ENCODE measurements around the gene NUP93.

Gene NUP93

DNA sequence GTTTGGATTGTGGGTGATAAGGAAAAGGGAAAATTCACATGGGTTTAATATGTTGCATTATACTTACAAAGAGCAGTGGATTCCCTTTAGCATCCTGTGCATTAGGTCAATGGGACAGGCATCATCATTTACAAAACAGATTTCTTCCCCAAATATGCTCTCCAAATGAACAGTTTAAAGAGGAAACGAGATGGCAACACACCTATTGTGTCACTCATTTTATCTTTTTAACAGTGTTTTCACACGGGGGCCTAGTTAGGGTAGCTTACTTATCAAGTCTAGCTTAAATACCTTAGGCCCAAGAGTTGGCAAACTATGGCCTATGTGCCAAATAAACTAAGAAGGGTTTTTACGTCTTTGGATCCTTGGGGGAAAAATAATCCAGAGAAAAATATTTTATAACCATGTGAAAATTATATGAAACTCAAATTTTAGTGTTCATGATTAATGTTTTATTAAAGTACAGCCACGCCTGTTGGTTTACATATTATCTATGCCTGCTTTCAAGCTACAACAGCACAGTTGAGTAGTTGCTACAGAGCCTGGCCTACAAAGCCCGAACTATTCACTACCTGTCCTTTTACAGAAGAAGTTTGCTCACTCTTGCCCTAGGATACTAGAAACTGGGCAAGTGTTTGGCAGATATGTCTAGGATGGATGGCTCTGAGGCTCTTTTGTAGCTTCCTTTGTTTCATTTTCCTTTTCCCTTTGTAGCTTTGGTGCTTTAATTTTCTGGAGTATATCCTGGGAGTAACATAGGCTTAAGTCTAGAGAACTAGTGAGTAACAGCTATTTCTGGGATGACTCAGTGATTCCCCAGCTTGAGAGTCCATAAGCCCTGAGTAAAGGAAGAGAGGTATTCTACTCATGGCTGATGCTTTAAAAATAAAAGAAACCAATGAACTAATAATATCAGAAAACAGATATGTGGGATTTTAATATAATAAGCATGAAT lies 12.4 kb downstream of the NUP93 start:
- DNase-seq: no peak

DNA sequence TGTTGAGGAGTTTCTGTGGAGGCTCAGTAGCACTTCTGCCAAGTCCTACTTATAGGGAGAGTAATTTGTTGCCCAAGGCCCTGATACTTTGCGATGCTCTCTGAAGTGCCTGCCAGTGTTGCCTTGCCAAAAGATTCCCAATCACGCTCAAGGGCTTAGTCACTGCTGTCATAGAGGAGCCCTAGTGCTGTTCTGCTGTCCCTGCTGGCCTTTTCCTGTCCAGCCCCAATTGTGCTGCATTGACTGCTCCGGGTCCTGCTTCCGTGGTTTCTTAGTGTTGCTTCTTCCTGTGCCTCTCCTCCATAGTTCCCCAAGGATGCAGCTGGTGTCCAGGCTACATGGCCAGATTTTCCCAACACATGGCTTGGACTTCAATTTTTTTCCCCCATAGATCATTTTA lies 13.9 kb downstream of the NUP93 start:
- DNase-seq: no peak

DNA sequence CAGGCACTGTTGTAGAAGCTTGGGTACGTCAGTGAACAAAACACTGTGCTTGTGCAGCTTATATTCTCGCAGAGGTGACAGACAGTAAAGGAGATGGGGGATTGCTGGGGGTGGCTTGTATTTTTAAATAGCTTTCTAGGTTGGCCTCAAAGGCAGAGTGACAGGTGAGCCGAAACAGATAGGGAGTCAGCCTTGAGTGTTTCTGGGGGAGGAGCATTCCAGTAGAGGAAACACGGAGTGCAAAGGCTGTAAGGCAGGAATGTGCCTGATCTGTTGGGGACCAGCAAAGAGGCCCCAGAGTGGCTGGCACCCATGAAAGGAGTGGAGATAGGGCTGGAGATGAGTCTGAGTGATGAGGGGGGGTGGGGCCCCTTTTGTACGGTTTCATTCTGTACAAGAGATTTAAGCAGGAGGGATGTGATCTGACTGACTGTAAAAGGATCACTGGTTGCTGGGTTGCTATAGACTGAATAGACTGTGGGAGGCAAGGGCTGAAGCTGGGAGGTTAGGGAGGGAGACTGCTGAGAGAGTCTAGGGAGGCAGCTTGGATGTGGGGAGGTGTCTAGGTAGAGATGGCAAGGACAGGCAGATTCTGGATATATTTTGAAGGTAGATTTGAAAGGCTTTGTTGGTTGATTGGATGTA lies 15.2 kb downstream of the NUP93 start:
- DNase-seq: peak in 1 of 51 donors; percentile 55

GRCh38 chr16:56747486-56748045 lies 17.6 kb downstream of the NUP93 start:
- DNase-seq: no peak

DNA sequence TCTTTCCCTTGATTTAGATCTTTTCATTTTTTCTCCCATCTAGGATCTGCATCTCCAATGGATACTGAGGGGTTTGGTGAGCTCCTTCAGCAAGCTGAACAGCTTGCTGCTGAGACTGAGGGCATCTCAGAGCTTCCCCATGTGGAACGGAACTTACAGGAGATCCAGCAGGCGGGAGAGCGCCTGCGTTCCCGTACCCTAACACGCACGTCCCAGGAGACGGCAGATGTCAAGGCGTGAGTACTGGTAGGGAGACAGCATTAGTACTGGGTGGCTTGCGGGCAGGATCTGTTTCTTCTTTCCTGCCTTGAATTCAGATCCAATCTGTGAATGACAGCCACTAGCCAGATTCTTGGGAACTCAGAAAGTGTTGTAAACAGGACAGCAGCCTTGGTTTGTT lies 18.3 kb downstream of the NUP93 start:
- no peak for DNase-seq

DNA sequence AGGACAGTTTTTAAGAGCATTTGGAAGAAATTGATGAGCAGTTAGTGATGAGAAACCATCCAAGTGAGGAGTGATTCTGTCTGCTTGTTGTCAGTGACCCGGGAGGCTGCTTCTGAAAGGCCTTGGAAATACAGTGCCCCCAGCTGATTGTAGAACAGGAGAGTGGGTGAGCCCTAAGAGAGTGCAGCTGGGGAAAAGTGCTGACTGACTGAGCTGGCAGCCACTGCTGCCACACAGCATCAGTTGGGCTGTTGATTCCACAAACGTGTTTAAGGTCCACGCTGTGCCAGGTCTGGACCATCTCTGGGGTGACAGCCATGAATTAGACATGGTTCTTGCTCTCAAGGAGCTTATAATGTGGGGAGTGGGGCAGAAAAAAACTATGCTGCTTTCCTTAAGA lies 18.9 kb downstream of the NUP93 start:
- peak in 1 of 51 donors; percentile 23 for DNase-seq

- DNase-seq: no peak
Observed at GRCh38 chr16:56749672-56750491, 20.0 kb downstream of the NUP93 start.

DNA sequence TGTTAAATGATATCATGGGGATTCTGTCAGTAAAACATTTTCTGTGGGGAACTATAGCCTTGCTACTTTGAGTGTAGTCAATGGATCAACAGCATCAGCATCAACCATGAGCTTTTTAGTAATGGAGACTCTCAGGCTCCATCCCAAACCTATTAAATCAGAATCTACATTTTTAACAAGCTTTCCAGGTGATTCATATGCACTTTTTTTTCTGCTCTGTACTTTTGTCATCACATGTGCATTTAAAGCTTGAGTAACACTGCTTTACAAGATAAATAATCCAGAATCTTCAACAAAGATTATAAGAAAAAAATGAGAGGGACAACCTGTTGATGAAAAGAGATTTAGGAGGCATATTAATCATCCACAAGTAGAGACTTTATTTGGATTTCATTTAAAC lies 23.5 kb downstream of the NUP93 start:
- DNase-seq: no peak

DNA sequence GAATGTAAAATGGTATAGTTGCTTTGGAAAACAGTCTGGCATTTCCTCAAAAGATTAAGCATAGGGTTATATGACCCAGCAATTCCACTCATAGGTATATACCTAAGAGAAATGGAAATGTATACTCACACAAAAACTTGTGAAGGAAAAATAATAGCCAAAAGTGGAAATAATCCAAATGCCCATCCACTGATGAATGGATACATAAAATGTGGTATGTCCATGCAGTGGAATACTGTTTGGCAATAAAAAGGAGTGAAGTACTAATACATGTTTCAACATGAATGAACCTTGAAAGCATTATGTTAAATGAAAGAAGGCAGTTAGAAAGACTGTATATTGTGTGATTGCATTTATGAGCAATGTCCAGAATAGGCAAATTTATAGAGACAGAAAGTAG lies 25.1 kb downstream of the NUP93 start:
- no peak for DNase-seq

- no peak for DNase-seq
Observed at GRCh38 chr16:56758432-56758831, 28.5 kb downstream of the NUP93 start.

- DNase-seq: no peak
Observed at GRCh38 chr16:56758930-56759329, 29.0 kb downstream of the NUP93 start.

- no peak for DNase-seq
Observed at GRCh38 chr16:56763291-56763916, 33.5 kb downstream of the NUP93 start.

GRCh38 chr16:56764835-56765234 lies 34.9 kb downstream of the NUP93 start:
- DNase-seq: no peak

DNA sequence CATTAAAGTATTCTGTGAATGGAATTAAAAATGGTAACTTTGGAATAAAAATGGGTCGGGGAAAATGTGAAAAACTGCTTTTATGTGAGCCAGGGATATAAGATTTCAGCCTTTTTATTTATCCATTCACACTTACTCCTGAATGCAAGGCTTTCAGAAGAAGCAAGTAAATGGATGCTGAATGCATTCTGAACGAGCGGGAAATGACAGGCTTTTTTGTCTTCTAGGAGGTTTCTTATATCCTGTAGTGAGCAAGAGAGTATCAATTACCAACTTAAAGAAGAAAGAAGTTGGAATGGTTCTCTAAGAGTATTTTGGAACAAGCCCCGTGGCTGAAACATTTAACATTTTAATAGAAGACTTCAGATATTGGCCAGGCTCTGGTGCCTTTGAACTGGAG lies 36.0 kb downstream of the NUP93 start:
- DNase-seq: no peak

GRCh38 chr16:56767024-56767423 lies 37.1 kb downstream of the NUP93 start:
- peak in 1 of 51 donors; percentile 17 for DNase-seq

GRCh38 chr16:56769677-56770076 lies 39.7 kb downstream of the NUP93 start:
- no peak for DNase-seq

DNA sequence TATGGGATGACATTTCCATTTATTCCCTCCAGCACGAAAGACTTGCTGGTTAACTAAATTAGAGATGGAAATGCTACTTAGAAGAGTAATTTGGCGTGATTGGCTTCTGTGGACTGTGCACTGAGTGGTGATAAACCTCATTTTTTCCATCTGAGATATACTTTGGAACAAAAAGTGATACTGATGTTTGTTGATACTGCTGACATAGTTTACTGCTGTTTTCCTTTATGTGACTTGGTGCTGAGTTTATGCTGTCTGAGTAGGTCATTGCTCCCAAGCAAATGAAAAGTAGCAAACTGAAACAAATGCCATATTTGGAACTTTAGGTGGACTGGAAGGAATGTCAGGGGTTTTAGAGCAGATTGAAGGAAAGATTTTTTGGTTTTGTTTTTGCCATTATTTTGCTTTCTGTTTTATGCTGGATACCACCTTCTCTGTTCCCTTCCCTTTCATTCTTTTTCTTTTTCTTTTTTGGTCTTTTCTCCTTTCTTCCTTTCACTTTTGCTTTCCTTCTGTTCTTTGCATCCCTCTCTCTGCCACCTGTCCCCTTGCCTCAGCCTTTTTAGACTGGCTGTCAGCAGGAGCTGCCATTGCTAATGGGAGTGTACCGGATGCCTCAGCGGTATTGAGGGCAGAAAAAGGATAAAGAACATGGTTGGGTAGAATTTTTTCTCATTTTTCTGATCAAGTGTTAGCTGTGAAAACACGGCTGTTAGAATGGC lies 41.8 kb downstream of the NUP93 start:
- DNase-seq: no peak

GRCh38 chr16:56773532-56773931 lies 43.6 kb downstream of the NUP93 start:
- no peak for DNase-seq

- no peak for DNase-seq
Observed at GRCh38 chr16:56774016-56774680, 44.2 kb downstream of the NUP93 start.

- no peak for DNase-seq
Observed at GRCh38 chr16:56775162-56775561, 45.2 kb downstream of the NUP93 start.

All from hypothalamus (tissue), 51 donors.